H1 (cell line): ENCODE measurements around the gene HTRA2. TPM values are rescaled to one million over a fixed set of nuclear protein-coding genes. Genes with fewer than 3 reads are reported as not detected.

Experiments
- CTCF ChIA-PET: fragments of 300-600 bp; sonication (Branson Sonifier 250); formaldehyde crosslinking; loops from one replicate; lab custom pipeline; 2021; ENCODE audit not compliant: partially characterized antibody; lab: Charles Lee
- POLR2A ChIA-PET: fragments of 300-600 bp; sonication (Branson Sonifier 250); formaldehyde crosslinking; loops from one replicate; lab custom pipeline; 2021; ENCODE audit warnings: inconsistent platforms; ENCODE audit not compliant: partially characterized antibody; lab: Charles Lee
- DNase-seq, 2 experiments: peaks; one replicate each; pipeline versions ENCODE4 v3.0.0 to v3.0.0-alpha.2; 2010 to 2022; ENCODE audit warnings: low spot score in 2 of 2, low read depth in 1 of 2, mixed read lengths in 1 of 2
- FAIRE-seq: peaks from 2 replicates; lab custom pipeline; 2011; peaks lifted over from hg19 to GRCh38; lab: Jason Lieb, UNC
- H2AFZ ChIP-seq: 2 replicates; pipeline ENCODE4 v1.8.1; 2012; ENCODE audit warnings: low read length, inconsistent platforms
- H2AK5ac ChIP-seq: 2 replicates; pipeline ENCODE4 v1.6.1; 2013; ENCODE audit warnings: low read depth, low read length
- H2BK120ac ChIP-seq: replicated peaks from 2 replicates; pipeline ENCODE3; 2013; ENCODE audit warnings: low read depth, low read length, inconsistent platforms
- H2BK12ac ChIP-seq: 2 replicates; pipeline ENCODE4 v1.6.1; 2013; ENCODE audit warnings: low read depth, low read length
- H2BK15ac ChIP-seq: 2 replicates; pipeline ENCODE4 v1.6.1; 2013; ENCODE audit warnings: low read length
- H2BK20ac ChIP-seq: 2 replicates; pipeline ENCODE4 v1.6.1; 2013; ENCODE audit warnings: low read length
- H2BK5ac ChIP-seq: 2 replicates; pipeline ENCODE4 v1.6.1; 2013; ENCODE audit warnings: low read depth, low read length
- H3K14ac ChIP-seq: 2 replicates; pipeline ENCODE4 v1.6.1; 2013; ENCODE audit warnings: inconsistent platforms; ENCODE audit not compliant: insufficient read length
- H3K18ac ChIP-seq: 2 replicates; pipeline ENCODE4 v1.6.1; 2013; ENCODE audit warnings: low read length; ENCODE audit errors: extremely low read depth
- H3K23ac ChIP-seq: 2 replicates; pipeline ENCODE4 v1.6.1; 2013; ENCODE audit warnings: inconsistent platforms; ENCODE audit not compliant: insufficient read length
- H3K23me2 ChIP-seq: 2 replicates; pipeline ENCODE4 v1.6.1; 2013; ENCODE audit warnings: low read depth, low read length
- H3K27ac ChIP-seq: 2 replicates; pipeline ENCODE4 v1.6.1; 2011; ENCODE audit warnings: low read depth, low read length, inconsistent platforms
- H3K27me3 ChIP-seq, 4 experiments: replicated peaks in 1 of 4; 1 replicate in 1 of 4; 2 replicates in 3 of 4; pipeline versions ENCODE4 v1.6.1 to v1.8.1; 2011 to 2013; ENCODE audit warnings: low read length in 3 of 4, mild to moderate bottlenecking in 3 of 4, inconsistent platforms in 2 of 4, mixed read lengths in 2 of 4, moderate library complexity in 1 of 4; ENCODE audit not compliant: control insufficient read depth in 3 of 4, insufficient read depth in 3 of 4; ENCODE audit errors: extremely low read depth in 1 of 4
- H3K36me3 ChIP-seq, 4 experiments: 2 replicates each; pipeline versions ENCODE4 v1.6.1 to v1.8.1; 2011 to 2013; ENCODE audit warnings: mild to moderate bottlenecking in 4 of 4, low read length in 3 of 4, moderate library complexity in 2 of 4, control low read depth in 1 of 4, inconsistent platforms in 1 of 4; ENCODE audit not compliant: insufficient read depth in 4 of 4, control insufficient read depth in 2 of 4
- H3K4ac ChIP-seq: replicated peaks from 2 replicates; pipeline ENCODE3; 2013; ENCODE audit warnings: low read length, low read depth, mixed read lengths, inconsistent platforms; ENCODE audit not compliant: insufficient read length
- H3K4me1 ChIP-seq, 4 experiments: replicated peaks in 1 of 4; 1 replicate in 1 of 4; 2 replicates in 3 of 4; pipeline versions ENCODE4 v1.6.1 to v1.8.1; 2011 to 2013; ENCODE audit warnings: low read length in 3 of 4, inconsistent platforms in 2 of 4, mixed read lengths in 1 of 4; ENCODE audit not compliant: insufficient read depth in 4 of 4, control insufficient read depth in 3 of 4
- H3K4me2 ChIP-seq, 2 experiments: 2 replicates each; pipeline versions ENCODE4 v1.6.1 to v1.8.1; 2011 to 2013; ENCODE audit warnings: low read depth in 2 of 2, low read length in 2 of 2, control low read depth in 1 of 2, inconsistent platforms in 1 of 2, mild to moderate bottlenecking in 1 of 2; ENCODE audit not compliant: insufficient read depth in 1 of 2
- H3K4me3 ChIP-seq, 4 experiments: fragments of 200-600, 300-600 bp in 1 of 4; sonication (generic), shearing (Covaris generic), sonication (Bioruptor Twin) in 1 of 4; 2 replicates each; pipeline versions ENCODE4 v1.5.1 to v1.8.1; 2011 to 2016; ENCODE audit warnings: low read length in 4 of 4, low read depth in 3 of 4, control low read depth in 2 of 4, inconsistent platforms in 2 of 4, mild to moderate bottlenecking in 2 of 4, mixed read lengths in 1 of 4, moderate library complexity in 1 of 4; ENCODE audit not compliant: insufficient read depth in 2 of 4; ENCODE audit errors: extremely low read depth in 1 of 4
- H3K56ac ChIP-seq: replicated peaks from 2 replicates; pipeline ENCODE3; 2013; ENCODE audit warnings: low read depth, mild to moderate bottlenecking, mixed read lengths, low read length, inconsistent platforms; ENCODE audit not compliant: insufficient read length
- H3K79me1 ChIP-seq: 2 replicates; pipeline ENCODE4 v1.6.1; 2013; ENCODE audit warnings: low read depth, low read length, control low read depth
- H3K79me2 ChIP-seq, 2 experiments: 2 replicates each; pipeline versions ENCODE4 v1.6.1 to v1.8.1; 2012 to 2013; ENCODE audit warnings: low read length in 2 of 2, mild to moderate bottlenecking in 2 of 2, inconsistent platforms in 1 of 2; ENCODE audit not compliant: insufficient read depth in 2 of 2, control insufficient read depth in 1 of 2
- H3K9ac ChIP-seq, 4 experiments: replicated peaks in 1 of 4; 1 replicate in 1 of 4; 2 replicates in 3 of 4; pipeline versions ENCODE4 v1.6.1 to v1.8.1; 2011 to 2013; ENCODE audit warnings: low read depth in 3 of 4, low read length in 3 of 4, control low read depth in 2 of 4, mild to moderate bottlenecking in 2 of 4, moderate library complexity in 2 of 4, inconsistent platforms in 1 of 4; ENCODE audit errors: extremely low read depth in 1 of 4
- H3K9me3 ChIP-seq, 2 experiments: 2 replicates each; pipeline versions ENCODE4 v1.6.1 to v1.8.1; 2012 to 2013; ENCODE audit warnings: mild to moderate bottlenecking in 2 of 2, moderate library complexity in 2 of 2, control low read depth in 1 of 2, inconsistent platforms in 1 of 2, low read depth in 1 of 2, low read length in 1 of 2, mixed read lengths in 1 of 2; ENCODE audit not compliant: insufficient read depth in 2 of 2
- H4K20me1 ChIP-seq, 2 experiments: replicated peaks in 1 of 2; 2 replicates each; pipeline versions ENCODE3 to v1.8.1; 2011 to 2013; ENCODE audit warnings: inconsistent platforms in 2 of 2, low read length in 2 of 2, mild to moderate bottlenecking in 1 of 2; ENCODE audit not compliant: insufficient read depth in 2 of 2, control insufficient read depth in 1 of 2
- H4K5ac ChIP-seq: 2 replicates; pipeline ENCODE4 v1.6.1; 2013; ENCODE audit warnings: low read length, low read depth, mixed read lengths, inconsistent platforms; ENCODE audit not compliant: insufficient read length
- H4K8ac ChIP-seq: 2 replicates; pipeline ENCODE4 v1.8.0; 2013; ENCODE audit warnings: mild to moderate bottlenecking, moderate library complexity, low read length, inconsistent platforms; ENCODE audit not compliant: insufficient read depth; ENCODE audit errors: extremely low read depth
- H4K91ac ChIP-seq: replicated peaks from 2 replicates; pipeline ENCODE3; 2013; ENCODE audit warnings: low read length, mixed read lengths, inconsistent platforms; ENCODE audit not compliant: insufficient read length
- ASH2L ChIP-seq: fragments of 200-600, 300-600 bp; sonication (generic); IDR thresholded peaks from one replicate; pipeline ENCODE4 v1.7.1; 2017; ENCODE audit warnings: low read length
- E2F6 ChIP-seq: IDR thresholded peaks from 2 replicates; pipeline ENCODE4 v1.6.1; 2012; ENCODE audit warnings: inconsistent platforms
- EZH2 ChIP-seq: fragments of 200-600 bp; sonication (generic); IDR thresholded peaks from 2 replicates; pipeline ENCODE4 v1.7.1; 2012; ENCODE audit warnings: low read depth, mild to moderate bottlenecking, moderate library complexity, low read length, inconsistent platforms; ENCODE audit not compliant: severe bottlenecking
- GTF2F1 ChIP-seq: IDR thresholded peaks from 2 replicates; pipeline ENCODE4 v1.6.1; 2012; ENCODE audit warnings: low read depth, low read length, improper control_type of control experiment, borderline replicate concordance
- KDM1A ChIP-seq: fragments of 200-600, 300-600 bp; sonication (generic); IDR thresholded peaks from 2 replicates; pipeline ENCODE4 v1.7.1; 2016; ENCODE audit warnings: mild to moderate bottlenecking, low read length, borderline replicate concordance
- KDM4A ChIP-seq: IDR thresholded peaks from one replicate; pipeline ENCODE4 v1.7.1; 2012; ENCODE audit warnings: low read depth, mild to moderate bottlenecking, moderate library complexity, low read length, inconsistent platforms; ENCODE audit not compliant: severe bottlenecking
- POLR2AphosphoS5 ChIP-seq: IDR thresholded peaks from 2 replicates; pipeline ENCODE4 v1.6.1; 2011; ENCODE audit warnings: low read depth, low read length
- RFX5 ChIP-seq: IDR thresholded peaks from 2 replicates; pipeline ENCODE4 v1.6.1; 2011; ENCODE audit warnings: low read depth, low read length, improper control_type of control experiment, borderline replicate concordance
- TCF12 ChIP-seq: IDR thresholded peaks from 2 replicates; pipeline ENCODE4 v1.6.1; 2011; ENCODE audit warnings: low read depth, mild to moderate bottlenecking, low read length
- ZNF274 ChIP-seq: IDR thresholded peaks from 2 replicates; pipeline ENCODE4 v1.7.0; 2012; ENCODE audit warnings: low read length, borderline replicate concordance; ENCODE audit errors: extremely low read depth
- WGBS, 2 experiments: shearing (Covaris generic) in 1 of 2; methylation state at CpG; one replicate each; pipeline versions ENCODE4 v1.1.6 to v1.1.7; 2013 to 2015; ENCODE audit warnings: low lambda C conversion rate in 2 of 2, mixed read lengths in 2 of 2, inconsistent platforms in 1 of 2, low coverage in 1 of 2, missing lambda C conversion rate in 1 of 2; ENCODE audit not compliant: insufficient replicate concordance in 2 of 2, insufficient coverage in 1 of 2, insufficient read length in 1 of 2; ENCODE audit errors: extremely low coverage in 1 of 2, missing lambda C conversion rate in 1 of 2; 5-methylcytosine and 5-hydroxymethylcytosine counted together
- polyA plus RNA-seq, 7 experiments: library from polyadenylated mRNA; depleted of rRNA in 3 of 7; stranded (reverse) in 5 of 7; unstranded in 2 of 7; fragments of >200 nt in 5 of 7; fragments of 200-250 nt in 2 of 7; gene quantifications; 1 replicate in 5 of 7; 2 replicates in 1 of 7; 4 replicates in 1 of 7; pipeline versions ENCODE4 v1.2.1 to v1.2.3, GENCODE V29; 2011 to 2013; ENCODE audit warnings: missing spikeins in 2 of 7, mixed read lengths in 2 of 7
- total RNA-seq: library from RNA; stranded (reverse); fragmentation: NEBNext Ultra II Directional; extraction: Animal tissue kit (Norgen Biotek cat#: 25700); gene quantifications from 2 replicates; pipeline ENCODE4 v1.2.1, GENCODE V29; 2021

HTRA2 gene
- total and polyA plus RNA-seq, 2 of the 8 experiments (the other 6 are each of a cell fraction or from before 2014, with no cell fraction given), result 21.6 to 37.6 TPM

GRCh38 chr2:74496997-74497776, 32.5 kb upstream of the HTRA2 start:
- Histone ChIP-seq H3K18ac (0 out of 2 replicates have a peak overlapping the region, but pooled peaks have one; percentile 48), H3K79me2 (no peaks in the 10 kb centered on the region), H4K8ac (peak overlapping the region; percentile 75), H3K9ac (no peak overlapping the region), H3K23me2 (peaks cover 20% of the 10 kb centered on the region; the same call in 1 of the 2 replicates), H2AK5ac (no peak overlapping the region), H3K4me2 (peak overlapping the region; percentile 78 to 97), H4K91ac (no peak overlapping the region), H3K36me3 (peaks cover under 1 to 9% (median 4%) of the 10 kb centered on the region in 4 experiments; a peak in 4 of 8 replicates), H2BK12ac (no peak overlapping the region; the same call in 1 of the 2 replicates), H3K79me1 (no peaks in the 10 kb centered on the region), H3K4me3 (peak overlapping the region; percentile 20 to 57 (median 46); a peak in 6 of 8 replicates), H4K5ac (no peak overlapping the region), H3K4ac (no peak overlapping the region), H2BK20ac (no peak overlapping the region), H2AFZ (no peak overlapping the region), H2BK15ac (no peak overlapping the region), H3K9me3 (no peaks in the 10 kb centered on the region), H3K14ac (no peak overlapping the region), H3K4me1 (peaks cover 5 to 39% (median 22%) of the 10 kb centered on the region in 4 experiments), H3K27me3 (peaks cover 60 to 73% (median 72%) of the 10 kb centered on the region in 4 experiments), H3K27ac (no peak overlapping the region), H4K20me1 (peaks cover 0 to 16% of the 10 kb centered on the region in 2 experiments), H2BK120ac (no peak overlapping the region), H2BK5ac (no peak overlapping the region; the same call in 1 of the 2 replicates), H3K56ac (no peak overlapping the region), H3K23ac (no peak overlapping the region)
- 55% methylated on average over 19 of the region's 19 CpGs; no CpG with 5 or more reads in 1 of the 2 experiments for WGBS, 2 experiments
- ChIA-PET CTCF (interaction anchor here (1.1 to 5.1 kb wide), 5 partner anchors 13 to 90 kb away, joined by 3 to 24 read pairs (median 8); partner anchors contain the start of genes CCDC142 and TTC31), POLR2A (interaction anchor here (0.6 to 9.4 kb wide), 17 partner anchors 7 to 496 kb away, joined by 3 to 73 read pairs (median 5); partner anchors contain the start of genes AUP1, CCDC142, DQX1 and HTRA2)
- FAIRE-seq (no peak), DNase-seq (no peak)
- no peak for TF ChIP-seq KDM1A
- TF ChIP-seq GTF2F1, result no peak
- TF ChIP-seq POLR2AphosphoS5, result no peak
- TF ChIP-seq E2F6, result no peak
- no peak for TF ChIP-seq EZH2
- TF ChIP-seq KDM4A, result no peak
- no peak for TF ChIP-seq RFX5
- no peak for TF ChIP-seq ASH2L
- no peak for TF ChIP-seq TCF12
- TF ChIP-seq ZNF274, result no peak
